ENCODE measurements around the gene NKAPL. TPM values are rescaled to one million over a fixed set of nuclear protein-coding genes. Genes with fewer than 3 reads are reported as not detected.
"Not testable (repeated sequence)": the region's sequence is repeated elsewhere in the genome, so short reads cannot be mapped to it uniquely, and the experiment has no call there.

The NKAPL gene
- total RNA-seq, 4 donors from 2014 or later, result 2.8 to 6.7 (median 4.7) TPM

DNA sequence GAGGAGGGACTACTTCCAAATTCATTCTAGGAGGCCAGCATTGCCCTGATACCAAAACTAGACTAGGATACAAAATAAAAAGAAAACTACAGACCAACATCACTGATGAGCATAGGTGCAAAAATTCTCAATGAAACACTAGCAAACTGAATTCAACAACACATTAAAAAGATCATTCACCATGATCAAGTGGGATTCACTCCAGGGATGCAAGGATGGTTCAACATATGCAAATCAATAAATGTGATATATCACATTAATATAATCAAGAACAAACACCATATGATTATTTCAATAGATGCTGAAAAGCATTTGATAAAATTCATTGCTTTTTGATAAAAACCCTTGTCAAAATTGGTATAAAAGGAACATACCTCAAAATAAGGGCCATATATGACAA, 32.5 kb downstream of the NKAPL start:
- H3K36me3 ChIP-seq, result peaks cover 21 to 64% (median 34%) of the 10 kb centered on the region in 4 donors
- TF ChIP-seq CTCF (IDR thresholded peaks at IDR 0.05) (no peak), POLR2AphosphoS5 (IDR thresholded peaks at IDR 0.05) (no peak), EP300 (IDR thresholded peaks at IDR 0.05) (no peak), POLR2A (IDR thresholded peaks at IDR 0.05; ENCODE audit: low read depth) (no peak)
- H3K4me3 ChIP-seq, result no peak overlapping the region
- intact Hi-C loops (cut with DNase I), result no loop called here
- H3K27ac ChIP-seq (replicated peaks in 1 of 4), result no peak overlapping the region
- H3K27me3 ChIP-seq, result no peaks in the 10 kb centered on the region
- no peaks in the 10 kb centered on the region for H3K4me1 ChIP-seq
- H3K9me3 ChIP-seq, result no peaks in the 10 kb centered on the region
- DNase-seq (ENCODE audit: extremely low spot score), result no peak

GRCh38 chr6:28295326-28295725, 36.2 kb downstream of the NKAPL start:
- Histone ChIP-seq H3K4me3 (no peak overlapping the region), H3K36me3 (peaks cover 6 to 60% (median 30%) of the 10 kb centered on the region in 4 donors), H3K4me1 (no peaks in the 10 kb centered on the region), H3K27ac (replicated peaks in 1 of 4) (no peak overlapping the region), H3K27me3 (no peaks in the 10 kb centered on the region), H3K9me3 (no peaks in the 10 kb centered on the region)
- intact Hi-C loops (cut with DNase I), result no loop called here
- DNase-seq (ENCODE audit: extremely low spot score), result no peak
- TF ChIP-seq EP300 (IDR thresholded peaks at IDR 0.05) (no peak), CTCF (IDR thresholded peaks at IDR 0.05) (no peak), POLR2AphosphoS5 (IDR thresholded peaks at IDR 0.05) (no peak), POLR2A (IDR thresholded peaks at IDR 0.05; ENCODE audit: low read depth) (no peak)
- WGBS, result 94% methylated on average over 5 of the region's 5 CpGs

- no peaks in the 10 kb centered on the region for H3K27me3 ChIP-seq
- WGBS, result 92% methylated on average over 7 of the region's 7 CpGs
- intact Hi-C loops (cut with DNase I), result no loop called here
- H3K4me1 ChIP-seq, result no peaks in the 10 kb centered on the region
- no peak for DNase-seq (ENCODE audit: extremely low spot score)
- H3K4me3 ChIP-seq, result no peak overlapping the region
- peaks cover 15 to 71% (median 40%) of the 10 kb centered on the region in 4 donors for H3K36me3 ChIP-seq
- TF ChIP-seq EP300 (IDR thresholded peaks at IDR 0.05), result no peak
- H3K9me3 ChIP-seq, result no peaks in the 10 kb centered on the region
- H3K27ac ChIP-seq (replicated peaks in 1 of 4), result no peak overlapping the region
Measured at GRCh38 chr6:28296520-28297060, 37.5 kb downstream of the NKAPL start.

- Histone ChIP-seq H3K9me3 (peaks cover 0 to 24% (median 11%) of the 10 kb centered on the region in 4 donors), H3K27ac (replicated peaks in 1 of 4) (no peak overlapping the region), H3K27me3 (no peaks in the 10 kb centered on the region), H3K4me3 (no peak overlapping the region), H3K36me3 (peaks cover 10 to 44% (median 21%) of the 10 kb centered on the region in 4 donors), H3K4me1 (no peaks in the 10 kb centered on the region)
- 91% methylated on average over 3 of the region's 3 CpGs for WGBS
- DNase-seq (ENCODE audit: extremely low spot score), result no peak
- intact Hi-C loops (cut with DNase I), result no loop called here
- TF ChIP-seq POLR2A (IDR thresholded peaks at IDR 0.05; ENCODE audit: low read depth), result no peak
- no peak for TF ChIP-seq EP300 (IDR thresholded peaks at IDR 0.05)
- TF ChIP-seq POLR2AphosphoS5 (IDR thresholded peaks at IDR 0.05), result no peak
- no peak for TF ChIP-seq CTCF (IDR thresholded peaks at IDR 0.05)
Measured at GRCh38 chr6:28303570-28303969, 44.5 kb downstream of the NKAPL start.

- intact Hi-C loops (cut with DNase I); H3K4me1 ChIP-seq; H3K27me3 ChIP-seq; H3K27ac ChIP-seq (replicated peaks in 1 of 4); H3K4me3 ChIP-seq; DNase-seq (ENCODE audit: extremely low spot score): not testable (repeated sequence)
- Histone ChIP-seq H3K9me3 (peaks cover 0 to 27% (median 11%) of the 10 kb centered on the region in 4 donors), H3K36me3 (peaks cover under 1 to 20% (median 5%) of the 10 kb centered on the region in 4 donors)
Measured at GRCh38 chr6:28306363-28306762, 47.3 kb downstream of the NKAPL start.

Other genes starting within 250 kb of the NKAPL start
- 1 to 10 TPM in 1 of 4 donors, under 1 TPM in 3; 0.40 to 1.1 (median 0.66) TPM for gene ZNF165, start 178.7 kb upstream of the NKAPL start, total RNA-seq
- 1 to 10 TPM; 2.9 to 7.4 (median 3.4) TPM for gene ZSCAN16, start 134.7 kb upstream of the NKAPL start, total RNA-seq
- gene ZKSCAN8, start 117.4 kb upstream of the NKAPL start, total RNA-seq, result 10 to 100 TPM; 18.7 to 21.7 (median 20.8) TPM
- 10 to 100 TPM; 11.4 to 15.4 (median 12.0) TPM for gene ZSCAN9, start 34.0 kb upstream of the NKAPL start, total RNA-seq
- gene ZKSCAN4, start 7.0 kb upstream of the NKAPL start, total RNA-seq, result 1 to 10 TPM; 1.7 to 5.4 (median 4.4) TPM
- 10 to 100 TPM; 15.1 to 28.2 (median 24.1) TPM for gene ZSCAN26, start 7.8 kb downstream of the NKAPL start, total RNA-seq
- 1 to 10 TPM; 5.8 to 8.7 (median 7.1) TPM for gene PGBD1, start 22.3 kb downstream of the NKAPL start, total RNA-seq
- gene ZSCAN31, start 76.9 kb downstream of the NKAPL start, total RNA-seq, result 10 to 100 TPM; 13.1 to 39.1 (median 24.1) TPM
- gene ZKSCAN3, start 90.7 kb downstream of the NKAPL start, total RNA-seq, result 10 to 100 TPM in 1 of 4 donors, 1 to 10 TPM in 3; 2.8 to 10.4 (median 6.4) TPM
- 1 to 10 TPM; 4.0 to 5.7 (median 4.6) TPM for gene ZSCAN12, start 140.4 kb downstream of the NKAPL start, total RNA-seq
- gene ZSCAN23, start 184.2 kb downstream of the NKAPL start, total RNA-seq, result 1 to 10 TPM; 1.0 to 2.9 (median 2.1) TPM

Measured in esophagus muscularis mucosa (tissue), 4 donors.